Hematopoietic multipotent progenitor cell treated with erythropoietin and hydrocortisone succinate and interleukin-3 and kit ligand, for 4 days (in vitro differentiated cells): ENCODE measurements around the gene SLC22A3.
A peak's percentile ranks its signal among the peaks of the same experiment; 100 is the strongest.
"Not testable (repeated sequence)": the region's sequence is repeated elsewhere in the genome, so short reads cannot be mapped to it uniquely, and the experiment has no call there.

Experiments used
- DNase-seq: peaks from one replicate; pipeline ENCODE4 v3.0.0-alpha.2; 2015

The SLC22A3 gene, protein sequence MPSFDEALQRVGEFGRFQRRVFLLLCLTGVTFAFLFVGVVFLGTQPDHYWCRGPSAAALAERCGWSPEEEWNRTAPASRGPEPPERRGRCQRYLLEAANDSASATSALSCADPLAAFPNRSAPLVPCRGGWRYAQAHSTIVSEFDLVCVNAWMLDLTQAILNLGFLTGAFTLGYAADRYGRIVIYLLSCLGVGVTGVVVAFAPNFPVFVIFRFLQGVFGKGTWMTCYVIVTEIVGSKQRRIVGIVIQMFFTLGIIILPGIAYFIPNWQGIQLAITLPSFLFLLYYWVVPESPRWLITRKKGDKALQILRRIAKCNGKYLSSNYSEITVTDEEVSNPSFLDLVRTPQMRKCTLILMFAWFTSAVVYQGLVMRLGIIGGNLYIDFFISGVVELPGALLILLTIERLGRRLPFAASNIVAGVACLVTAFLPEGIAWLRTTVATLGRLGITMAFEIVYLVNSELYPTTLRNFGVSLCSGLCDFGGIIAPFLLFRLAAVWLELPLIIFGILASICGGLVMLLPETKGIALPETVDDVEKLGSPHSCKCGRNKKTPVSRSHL

DNA sequence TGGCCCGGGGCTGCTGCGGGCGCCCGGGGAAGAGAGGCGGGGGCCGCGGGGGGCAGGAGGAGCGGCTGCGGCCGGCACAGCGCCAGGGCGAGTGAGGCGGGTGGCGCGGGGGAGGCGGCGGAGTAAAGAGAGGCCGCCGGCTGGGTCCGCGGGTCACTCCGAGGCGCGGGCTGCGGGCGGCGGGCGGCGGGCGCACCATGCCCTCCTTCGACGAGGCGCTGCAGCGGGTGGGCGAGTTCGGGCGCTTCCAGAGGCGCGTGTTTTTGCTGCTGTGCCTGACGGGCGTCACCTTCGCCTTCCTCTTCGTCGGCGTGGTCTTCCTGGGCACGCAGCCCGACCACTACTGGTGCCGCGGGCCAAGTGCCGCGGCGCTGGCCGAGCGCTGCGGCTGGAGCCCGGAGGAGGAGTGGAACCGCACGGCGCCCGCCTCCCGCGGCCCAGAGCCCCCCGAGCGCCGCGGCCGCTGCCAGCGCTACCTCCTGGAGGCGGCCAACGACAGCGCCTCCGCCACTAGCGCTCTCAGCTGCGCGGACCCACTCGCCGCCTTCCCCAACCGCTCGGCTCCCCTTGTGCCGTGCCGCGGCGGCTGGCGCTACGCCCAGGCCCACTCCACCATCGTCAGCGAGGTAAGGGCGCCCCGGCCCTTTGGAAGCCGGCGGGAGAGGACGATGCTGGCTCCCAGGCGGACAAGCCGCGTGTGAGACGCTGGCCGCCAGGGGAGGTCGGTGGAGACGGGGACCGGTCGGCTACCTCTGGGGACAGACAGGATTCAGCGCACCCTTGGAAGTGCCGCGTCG is at the start of gene SLC22A3:
Gene SLC22A3, plus strand, starts transcription at position 156 of the 797 bp plus-strand sequence. Its CDS starts 42 bp downstream, at position 198.
- peak; percentile 17 for DNase-seq

DNA sequence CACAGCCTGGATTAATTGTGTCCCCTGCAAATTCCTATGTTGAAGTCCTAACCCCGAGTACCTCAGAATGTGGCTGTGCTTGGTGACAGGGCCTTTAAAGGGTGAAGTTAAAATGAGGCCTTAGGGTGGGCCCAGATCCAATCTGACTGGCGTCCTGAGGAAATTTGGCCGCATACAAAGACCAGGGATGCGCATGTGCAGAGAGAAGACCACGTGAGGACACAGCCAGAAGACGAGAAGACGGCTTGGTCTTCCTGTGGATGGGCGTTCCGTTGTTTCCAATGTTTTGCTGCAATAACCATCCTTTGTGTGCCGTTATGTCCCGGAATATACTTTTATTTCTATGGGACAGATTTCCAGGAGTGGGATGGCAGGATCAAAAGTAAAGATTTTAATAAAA is 48.6 kb upstream of the SLC22A3 start:
- DNase-seq, result no peak

DNA sequence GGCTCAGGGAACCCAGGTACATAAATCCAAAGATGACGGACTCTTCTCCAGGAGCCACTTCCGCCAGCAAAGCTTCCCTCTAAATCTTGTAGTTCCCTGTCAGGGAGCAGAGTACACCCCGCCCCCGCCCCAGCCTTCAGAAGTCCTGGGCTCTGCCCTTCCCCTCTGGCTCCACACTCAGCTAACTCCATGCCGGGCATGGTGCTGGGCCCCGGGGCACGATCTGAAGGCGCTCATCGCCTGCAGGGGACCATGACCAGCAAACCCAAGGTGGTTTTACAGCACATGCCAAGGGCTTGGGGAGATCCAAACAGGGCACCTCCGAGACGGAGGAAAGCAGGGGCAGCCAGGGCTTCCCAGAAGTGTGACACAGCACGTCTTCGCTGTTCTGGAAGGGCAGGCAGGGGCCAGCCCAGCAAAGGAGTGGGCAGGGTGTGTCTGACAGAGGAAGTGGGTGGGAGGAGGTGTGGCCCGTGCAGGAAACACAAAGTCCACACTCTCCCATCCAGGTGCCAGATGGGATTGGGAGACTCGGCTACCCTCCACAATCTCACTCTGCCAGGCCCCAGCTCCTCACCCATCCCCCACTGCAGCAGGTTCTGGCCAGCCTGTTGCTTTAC is 48.0 kb upstream of the SLC22A3 start:
- no peak for DNase-seq

DNA sequence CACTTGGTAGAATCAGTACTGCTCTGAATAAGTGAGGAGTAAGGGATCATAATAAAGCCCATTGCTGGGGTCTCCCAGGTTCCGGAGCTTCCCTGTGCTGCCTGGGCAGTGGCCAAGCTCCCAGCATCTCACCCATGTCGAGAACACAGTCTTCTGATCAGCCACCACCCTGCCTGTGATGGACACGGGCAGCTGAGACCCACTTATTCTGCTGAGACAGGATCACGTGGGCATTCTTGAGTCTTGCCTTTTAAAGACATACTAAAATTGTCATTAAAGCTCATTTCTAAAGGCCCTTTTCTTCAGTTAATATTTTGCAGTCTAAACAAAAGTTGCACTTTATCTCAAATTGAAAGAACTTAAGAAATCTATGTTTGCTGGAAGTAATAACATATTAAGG is 46.8 kb upstream of the SLC22A3 start:
- no peak for DNase-seq

DNA sequence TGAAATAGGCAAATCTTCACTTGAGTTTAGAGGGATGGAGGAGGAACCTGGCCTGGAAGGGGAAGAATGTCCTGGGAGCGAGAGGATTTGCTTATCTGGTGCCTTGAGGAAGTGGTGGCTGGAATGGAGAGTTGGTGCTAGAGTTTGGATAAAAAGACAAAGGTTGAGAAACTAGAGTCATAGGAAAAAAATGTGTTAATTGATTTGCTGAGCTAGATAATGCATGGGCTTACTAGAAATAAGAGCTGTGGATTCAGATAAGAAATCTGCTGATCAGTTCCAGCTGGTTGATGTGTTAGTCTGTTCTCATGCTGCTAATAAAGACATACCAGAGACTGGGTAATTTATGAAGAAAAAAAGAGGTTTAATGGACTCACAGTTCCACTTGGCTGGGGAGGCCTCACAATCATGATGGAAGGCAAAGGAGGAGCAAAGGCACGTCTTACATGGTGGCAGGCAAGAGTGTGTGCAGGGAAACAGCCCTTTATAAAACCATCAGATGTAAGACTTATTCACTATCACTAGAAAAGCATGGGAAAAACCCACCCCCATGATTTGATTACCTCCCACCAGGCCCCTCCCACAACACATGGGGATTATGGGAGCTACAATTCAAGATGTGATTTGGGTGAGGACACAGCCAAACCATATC is 45.6 kb upstream of the SLC22A3 start:
- not testable (repeated sequence) for DNase-seq

- DNase-seq, result no peak
These were observed 44.4 kb upstream of the SLC22A3 start for GRCh38 chr6:160303806-160304205.

- DNase-seq, result no peak
These were observed 42.1 kb upstream of the SLC22A3 start for GRCh38 chr6:160305926-160306713.

GRCh38 chr6:160309718-160310117 is 38.5 kb upstream of the SLC22A3 start:
- DNase-seq, result no peak

GRCh38 chr6:160312900-160313299 is 35.3 kb upstream of the SLC22A3 start:
- no peak for DNase-seq

DNA sequence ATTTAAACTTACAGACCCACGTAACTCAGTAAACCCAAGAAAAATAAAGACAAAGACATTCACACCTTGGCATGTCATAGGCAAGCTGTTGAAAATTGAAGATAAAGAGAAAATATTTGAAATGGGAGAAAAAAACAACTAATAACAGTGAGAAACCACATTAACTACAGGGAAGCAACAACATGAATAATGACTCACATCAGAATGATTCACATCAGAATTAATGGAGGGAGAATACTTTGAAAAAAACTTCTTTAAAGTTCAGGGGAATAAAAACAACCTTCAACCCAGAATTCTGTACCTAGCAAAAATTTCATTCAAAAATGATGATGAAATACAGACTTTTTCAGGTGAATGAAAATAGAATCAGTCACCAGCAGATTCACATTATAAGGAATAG is 32.9 kb upstream of the SLC22A3 start:
- no peak for DNase-seq

- no peak for DNase-seq
These were observed 31.9 kb upstream of the SLC22A3 start for GRCh38 chr6:160316261-160316660.

DNA sequence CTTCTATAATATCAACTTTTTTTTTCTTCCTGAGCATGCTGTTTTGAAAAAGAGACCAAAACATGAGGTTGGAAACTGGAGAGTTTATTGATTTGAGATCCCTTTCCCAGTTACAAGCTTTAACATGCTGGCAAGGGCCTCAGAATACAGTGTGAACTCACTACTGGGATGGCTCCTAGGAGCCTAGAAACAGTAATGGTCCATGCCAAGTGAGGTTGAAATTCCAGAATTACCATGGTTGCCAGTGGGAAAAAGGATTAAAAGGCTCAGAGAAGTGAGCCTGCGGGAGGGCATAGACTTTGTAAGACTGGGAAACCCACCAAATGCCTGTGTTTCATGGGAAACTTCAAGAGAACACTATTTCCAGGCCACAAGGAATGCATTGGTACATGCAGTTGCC is 28.9 kb upstream of the SLC22A3 start:
- DNase-seq, result no peak

DNA sequence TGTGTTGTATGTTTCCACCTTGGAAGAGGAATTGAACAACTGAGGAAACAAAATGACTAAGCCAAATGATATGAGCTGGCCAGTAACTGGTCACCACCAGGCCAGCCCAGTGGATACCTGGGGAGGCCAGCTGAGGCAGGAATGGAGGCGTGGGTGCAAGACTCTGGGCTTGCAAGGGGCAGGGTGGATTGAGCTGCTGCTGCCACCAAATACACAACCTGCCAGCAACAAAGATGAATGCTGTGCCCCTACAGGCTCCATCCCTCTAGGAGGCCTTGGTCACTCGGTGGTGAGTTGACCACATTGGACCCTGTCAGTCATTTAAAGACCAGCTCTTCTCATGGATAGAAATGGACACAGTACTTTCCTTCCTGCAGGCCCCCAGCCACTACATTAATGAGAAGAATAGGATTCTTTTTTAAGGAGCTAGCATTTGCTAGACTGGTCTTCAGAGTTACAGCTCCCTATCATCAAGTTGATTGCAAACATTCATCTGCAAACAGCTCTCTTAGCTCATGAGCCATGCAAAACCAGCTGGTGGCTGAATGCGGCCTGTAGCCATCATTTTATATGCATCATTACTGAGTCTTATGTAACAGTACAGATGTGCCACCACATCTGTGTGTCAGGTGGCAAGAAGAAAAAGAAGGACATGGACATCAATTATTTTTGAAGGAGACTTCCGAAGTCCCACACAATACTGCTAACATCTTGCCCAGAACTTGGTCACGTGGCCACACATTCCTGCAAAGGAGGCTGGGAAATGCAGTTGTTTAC is 26.3 kb upstream of the SLC22A3 start:
- no peak for DNase-seq

DNA sequence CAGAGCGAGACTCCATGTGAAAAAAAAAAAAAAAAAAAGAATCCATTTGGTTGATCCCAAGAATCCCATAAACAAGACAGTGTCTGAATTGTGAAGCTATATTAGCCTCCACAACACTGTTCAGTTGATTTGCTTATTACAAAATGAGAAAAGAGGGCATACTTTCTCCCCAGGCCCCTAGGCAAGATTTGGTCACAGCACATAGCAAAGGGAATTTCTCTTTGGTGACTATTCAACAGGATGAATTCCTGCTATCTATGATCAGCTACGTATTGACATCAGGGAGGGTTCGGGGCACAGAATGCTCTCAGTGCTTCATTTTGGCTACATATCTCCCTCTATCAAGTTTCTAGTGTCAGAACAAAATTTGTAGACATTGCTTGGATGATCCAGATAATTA is 20.2 kb upstream of the SLC22A3 start:
- DNase-seq, result no peak

GRCh38 chr6:160328447-160328846 is 19.7 kb upstream of the SLC22A3 start:
- no peak for DNase-seq

- DNase-seq, result no peak
These were observed 19.0 kb upstream of the SLC22A3 start for GRCh38 chr6:160329188-160329587.

DNA sequence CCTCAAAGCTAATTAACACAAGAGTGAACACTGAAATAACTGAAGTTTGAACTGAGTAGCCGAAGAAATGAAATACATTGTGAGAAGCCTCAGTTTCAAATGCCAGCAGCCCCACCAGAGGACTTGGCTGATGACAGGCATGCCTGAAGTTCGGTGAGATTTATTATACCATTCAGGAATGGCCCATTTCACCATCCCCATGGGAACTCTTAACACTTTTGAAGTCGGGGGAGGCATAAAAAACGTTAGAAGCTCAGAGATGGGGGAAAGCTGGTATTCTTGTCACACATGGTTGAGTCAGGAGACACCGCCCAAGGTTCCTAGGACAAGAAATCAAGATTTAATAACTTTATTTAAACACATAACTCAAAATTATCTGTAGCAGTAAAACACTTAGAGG is 17.6 kb upstream of the SLC22A3 start:
- no peak for DNase-seq

- no peak for DNase-seq
These were observed 17.0 kb upstream of the SLC22A3 start for GRCh38 chr6:160331204-160331603.

- no peak for DNase-seq
These were observed 16.4 kb upstream of the SLC22A3 start for GRCh38 chr6:160331753-160332152.

- no peak for DNase-seq
These were observed 15.1 kb upstream of the SLC22A3 start for GRCh38 chr6:160333101-160333500.

GRCh38 chr6:160333841-160334240 is 14.3 kb upstream of the SLC22A3 start:
- no peak for DNase-seq
